HG03103 (cell line): ENCODE results near the gene OR8B8.
"Not testable (repeated sequence)": the region's sequence is repeated elsewhere in the genome, so short reads cannot be mapped to it uniquely, and the experiment has no call there.

ENCODE experiments used
- ATAC-seq: cut with Tn5 transposase; IDR thresholded peaks from one replicate; pipeline ENCODE4 v1.9.1; 2021; ENCODE audit warnings: low read depth; ENCODE audit not compliant: unreplicated experiment

OR8B8 gene

GRCh38 chr11:124442442-124442841 lies 3.1 kb downstream of the OR8B8 start:
- ATAC-seq, result no peak

DNA sequence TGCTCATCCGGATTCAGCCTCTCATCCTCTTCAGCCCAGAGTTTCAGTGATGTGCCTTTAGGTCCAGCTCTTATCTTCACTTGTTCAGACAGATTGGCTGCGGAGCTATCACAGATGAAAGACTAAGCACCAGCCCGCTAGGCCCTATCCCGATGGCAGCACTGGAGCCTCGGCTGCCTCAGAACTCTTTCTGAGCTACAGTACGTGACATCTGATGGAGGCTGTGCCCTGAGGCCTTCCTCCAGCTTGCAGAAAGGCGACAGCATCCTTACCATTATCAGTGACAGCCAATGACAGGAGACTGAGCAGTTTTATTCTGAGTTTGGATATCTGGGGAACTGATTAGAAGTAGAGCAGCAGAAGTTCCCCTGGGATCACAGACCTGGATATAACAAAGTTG lies 4.0 kb downstream of the OR8B8 start:
- no peak for ATAC-seq

DNA sequence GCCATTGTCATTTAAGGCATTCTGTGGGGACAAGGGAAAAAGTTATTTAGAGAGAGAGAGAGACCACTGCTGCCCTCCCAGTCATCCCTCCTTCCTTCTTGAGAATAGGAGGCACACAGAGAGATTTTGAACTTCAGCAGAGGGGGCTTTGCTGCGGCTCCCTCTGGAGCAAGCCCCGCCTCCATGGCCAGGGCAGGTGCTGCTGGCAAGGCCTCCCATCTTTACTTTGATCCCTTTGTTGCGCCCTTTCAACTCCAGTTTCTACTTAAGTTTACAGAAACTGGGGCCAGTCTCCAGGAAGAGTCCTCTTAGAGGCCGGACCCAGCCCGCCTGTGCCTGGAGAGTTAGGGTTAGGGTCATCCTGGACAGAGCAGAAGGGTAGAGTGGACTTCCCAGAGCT lies 4.4 kb downstream of the OR8B8 start:
- no peak for ATAC-seq

GRCh38 chr11:124440608-124441007 lies 4.9 kb downstream of the OR8B8 start:
- no peak for ATAC-seq

GRCh38 chr11:124434699-124435098 lies 10.8 kb downstream of the OR8B8 start:
- ATAC-seq, result no peak

DNA sequence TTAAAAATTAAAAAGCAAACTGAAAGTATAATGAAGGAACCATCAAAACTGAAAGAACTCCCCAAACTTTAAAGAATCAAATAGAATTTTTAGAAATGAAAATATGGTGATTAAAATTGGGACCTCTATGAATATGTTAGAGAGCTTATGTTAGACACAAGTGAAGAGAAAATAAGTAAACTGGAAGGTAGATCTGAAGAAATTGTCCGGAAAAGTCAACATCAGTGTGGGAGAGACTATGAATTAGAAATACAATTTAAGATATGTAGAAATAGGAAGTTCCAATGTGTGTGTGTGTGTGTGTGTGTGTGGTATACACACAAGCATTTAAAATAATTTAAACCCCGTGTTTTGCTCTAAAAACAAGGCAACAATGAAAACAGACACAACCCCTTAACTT lies 15.9 kb downstream of the OR8B8 start:
- ATAC-seq, result no peak

- no peak for ATAC-seq
Measured at GRCh38 chr11:124424384-124424921, 21.0 kb downstream of the OR8B8 start, which contains the start of gene OR8B4. Gene OR8B4 (minus strand): TSS chr11:124424871. CDS start chr11:124424871, 0 bp downstream.

DNA sequence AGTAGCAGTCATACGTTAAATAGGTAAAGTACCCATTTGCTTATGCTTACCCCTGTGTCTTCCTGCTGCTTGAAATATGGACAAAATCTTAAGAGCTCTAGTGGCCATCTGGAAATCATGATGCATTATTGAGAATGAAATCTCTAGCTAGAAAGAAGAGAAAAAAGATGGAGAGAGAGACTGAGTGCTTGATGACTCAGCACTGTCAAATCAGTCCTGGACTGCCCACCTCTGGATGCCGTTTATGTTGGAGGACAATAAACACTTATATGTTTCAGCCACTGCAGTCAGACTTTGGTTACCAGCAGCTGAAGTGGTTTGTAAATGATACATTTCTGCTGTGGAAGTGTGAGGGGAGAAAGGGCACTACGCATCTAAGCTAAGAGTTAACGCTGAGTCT lies 24.5 kb downstream of the OR8B8 start:
- no peak for ATAC-seq

DNA sequence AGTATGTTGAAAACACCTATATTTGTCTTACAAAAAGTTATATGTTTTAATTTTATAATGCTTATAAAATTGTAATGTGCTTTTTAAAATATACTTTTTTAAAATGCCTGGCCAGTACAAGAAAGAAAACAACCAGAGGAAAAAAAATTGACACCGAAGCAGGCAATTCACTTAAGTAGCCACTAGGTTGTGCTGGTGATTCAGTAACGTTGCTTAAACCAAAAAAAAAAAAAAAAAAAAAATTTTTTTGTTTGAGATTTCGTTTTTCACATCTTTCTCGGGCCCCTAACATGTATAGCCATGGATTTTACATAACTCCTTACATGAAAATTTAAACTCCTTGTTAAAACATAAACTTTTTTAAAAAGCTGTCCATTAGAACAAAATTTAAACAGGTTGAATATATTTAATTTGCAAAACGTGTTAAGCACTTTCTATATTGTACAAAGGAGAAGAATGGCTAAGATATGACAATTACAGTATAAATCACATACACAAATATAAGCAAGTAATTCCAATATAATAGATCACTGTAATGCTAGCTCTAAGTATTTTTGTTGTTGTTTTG lies 30.1 kb downstream of the OR8B8 start:
- no peak for ATAC-seq

- no peak for ATAC-seq
Measured at GRCh38 chr11:124409906-124410305, 35.6 kb downstream of the OR8B8 start.

DNA sequence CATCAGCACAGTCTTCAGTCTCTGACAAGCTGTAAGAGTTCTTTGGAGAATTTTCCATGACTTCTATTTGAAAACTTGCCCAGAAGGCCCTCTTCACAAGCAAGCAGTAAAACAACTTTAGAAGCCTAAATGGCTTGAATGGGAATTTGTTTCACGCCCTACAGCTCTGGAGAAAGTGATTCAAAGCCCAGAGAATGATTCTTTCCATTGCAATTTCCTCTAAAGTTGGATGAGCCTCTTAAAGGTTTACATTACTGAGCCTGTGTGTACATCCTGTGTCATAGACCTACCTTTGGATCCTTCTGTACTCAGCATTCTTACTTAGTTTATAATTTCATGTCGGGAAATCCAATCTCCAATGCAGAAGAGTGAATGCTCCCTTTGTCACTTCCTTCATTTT lies 39.9 kb downstream of the OR8B8 start:
- no peak for ATAC-seq

DNA sequence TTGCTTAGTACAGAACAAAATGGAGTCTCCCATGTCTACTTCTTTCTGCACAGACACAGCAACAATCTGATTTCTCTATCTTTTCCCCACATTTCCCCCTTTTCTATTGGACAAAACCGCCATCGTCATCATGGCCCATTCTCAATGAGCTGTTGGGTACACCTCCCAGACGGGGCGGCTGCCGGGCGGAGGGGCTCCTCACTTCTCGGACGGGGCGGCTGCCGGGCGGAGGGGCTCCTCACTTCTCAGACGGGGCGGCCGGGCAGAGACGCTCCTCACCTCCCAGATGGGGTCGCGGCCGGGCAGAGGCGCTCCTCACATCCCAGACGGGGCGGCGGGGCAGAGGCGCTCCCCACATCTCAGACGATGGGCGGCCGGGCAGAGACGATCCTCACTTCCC lies 42.3 kb downstream of the OR8B8 start:
- not testable (repeated sequence) for ATAC-seq

GRCh38 chr11:124402326-124402922 lies 43.1 kb downstream of the OR8B8 start:
- ATAC-seq, result peak; percentile 95

DNA sequence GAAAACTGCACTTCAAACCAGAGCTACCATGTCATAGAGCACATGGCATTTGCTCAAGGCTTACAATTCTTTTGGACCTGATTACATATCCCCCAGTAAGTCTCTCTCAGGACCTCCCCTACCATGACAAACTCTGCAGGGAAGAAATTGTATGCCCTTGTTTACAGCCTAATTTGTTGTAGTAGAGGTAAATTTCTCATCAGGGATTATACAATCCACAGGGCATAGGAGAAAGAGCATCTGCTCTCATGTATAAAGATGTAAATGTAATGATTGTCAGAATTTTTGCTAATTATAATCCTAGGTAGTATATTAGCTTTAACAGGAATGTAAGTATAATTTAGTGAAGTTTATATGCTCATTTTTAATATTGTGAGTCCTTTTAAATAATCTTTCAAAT lies 46.6 kb downstream of the OR8B8 start, which contains the start of gene OR8B3:
OR8B3 (minus strand) TSS at position 101 of the 400 bp plus-strand sequence. CDS start 1,673 bp downstream, outside the sequence.
- ATAC-seq, result no peak

- not testable (repeated sequence) for ATAC-seq
Measured at GRCh38 chr11:124396847-124397246, 48.6 kb downstream of the OR8B8 start.

- ATAC-seq, result no peak
Measured at GRCh38 chr11:124394408-124394807, 51.1 kb downstream of the OR8B8 start.
